GM23248 (cell line): ENCODE results near the gene SV2C. TPM values are rescaled to one million over a fixed set of nuclear protein-coding genes. Genes with fewer than 3 reads are reported as not detected.
"Not testable (repeated sequence)": the region's sequence is repeated elsewhere in the genome, so short reads cannot be mapped to it uniquely, and the experiment has no call there.

ENCODE experiments used
- DNase-seq: peaks from one replicate; pipeline ENCODE4 v3.0.0-alpha.2; 2015
- H2AFZ ChIP-seq: fragments of 200-600 bp; sonication (generic); 2 replicates; pipeline ENCODE4 v1.6.1; 2016; ENCODE audit warnings: antibody characterized with exemption
- H3F3A ChIP-seq: fragments of 200-600 bp; sonication (generic); 2 replicates; pipeline ENCODE4 v1.6.1; 2016; ENCODE audit warnings: mild to moderate bottlenecking, antibody characterized with exemption, mixed run types; ENCODE audit not compliant: insufficient read depth
- H3K27ac ChIP-seq: fragments of 200-600 bp; sonication (generic); 2 replicates; pipeline ENCODE4 v1.5.1; 2016; ENCODE audit warnings: mild to moderate bottlenecking
- H3K27me3 ChIP-seq: fragments of 200-600 bp; sonication (generic); replicated peaks from 2 replicates; pipeline ENCODE4 v1.6.1; 2016; ENCODE audit warnings: mild to moderate bottlenecking; ENCODE audit not compliant: insufficient read depth
- H3K36me3 ChIP-seq: fragments of 200-600 bp; sonication (generic); 2 replicates; pipeline ENCODE4 v1.6.1; 2016; ENCODE audit warnings: low read depth, mild to moderate bottlenecking
- H3K4me1 ChIP-seq: fragments of 200-600 bp; sonication (generic); 2 replicates; pipeline ENCODE4 v1.6.1; 2016; ENCODE audit warnings: mild to moderate bottlenecking; ENCODE audit not compliant: insufficient read depth
- H3K4me2 ChIP-seq: fragments of 200-600 bp; sonication (generic); one replicate; pipeline ENCODE4 v1.6.1; 2016; ENCODE audit warnings: mild to moderate bottlenecking; ENCODE audit not compliant: unreplicated experiment
- H3K4me3 ChIP-seq: fragments of 200-600 bp; sonication (generic); 2 replicates; pipeline ENCODE4 v1.5.1; 2016; ENCODE audit warnings: mild to moderate bottlenecking
- H3K79me2 ChIP-seq: fragments of 200-600 bp; sonication (generic); 2 replicates; pipeline ENCODE4 v1.6.1; 2016; ENCODE audit warnings: mild to moderate bottlenecking; ENCODE audit not compliant: insufficient read depth
- H3K9ac ChIP-seq: fragments of 200-600 bp; sonication (generic); 2 replicates; pipeline ENCODE4 v1.6.1; 2016; ENCODE audit warnings: mild to moderate bottlenecking
- H3K9me2 ChIP-seq: fragments of 200-600 bp; sonication (generic); 2 replicates; pipeline ENCODE4 v1.6.1; 2016; ENCODE audit warnings: mixed run types, mild to moderate bottlenecking, moderate library complexity; ENCODE audit not compliant: insufficient read depth
- H3K9me3 ChIP-seq: fragments of 200-600 bp; sonication (generic); one replicate; pipeline ENCODE4 v1.6.1; 2017; ENCODE audit warnings: low read depth
- H4K20me1 ChIP-seq: fragments of 200-600 bp; sonication (generic); 2 replicates; pipeline ENCODE4 v1.6.0; 2016; ENCODE audit not compliant: insufficient read depth
- EZH2 ChIP-seq: fragments of 200-600 bp; sonication (generic); IDR thresholded peaks from 2 replicates; pipeline ENCODE4 v1.6.1; 2018; ENCODE audit warnings: antibody characterized with exemption, mild to moderate bottlenecking; ENCODE audit not compliant: insufficient read depth, poor library complexity, severe bottlenecking
- EZH2phosphoT487 ChIP-seq: fragments of 200-600 bp; sonication (generic); IDR thresholded peaks from 2 replicates; pipeline ENCODE4 v1.6.1; 2018; ENCODE audit warnings: antibody characterized with exemption, moderate library complexity, mild to moderate bottlenecking, low read depth; ENCODE audit not compliant: insufficient read depth
- WGBS, 2 experiments: methylation state at CpG; one replicate each; pipeline ENCODE4 v1.1.6; 2015 to 2017; ENCODE audit warnings: low lambda C conversion rate in 2 of 2, low coverage in 1 of 2; ENCODE audit errors: missing lambda C conversion rate in 2 of 2; 5-methylcytosine and 5-hydroxymethylcytosine counted together
- in situ Hi-C: fragments of 300-500 bp; cut with MboI; formaldehyde crosslinking; loops from 2 replicates; pipeline ENCODE4 v1.15.0; 2020
- polyA plus RNA-seq: library from polyadenylated mRNA; unstranded; fragments of >200 nt; fragmentation: Nextera tagmentation; extraction: Ambion mirVana; gene quantifications from 2 replicates; pipeline ENCODE4 v1.2.1, GENCODE V29; 2016
- total RNA-seq: library from RNA; depleted of rRNA; stranded (reverse); fragments of >200 nt; shearing (Covaris generic); gene quantifications from 2 replicates; pipeline ENCODE4 v1.2.3, GENCODE V29; 2014; rRNA removed

Gene SV2C
- total RNA-seq (not detected in 2 replicates), polyA plus RNA-seq (0.03 TPM in 1 of 2 replicates, not detected in the other)

GRCh38 chr5:76082772-76083554, at the start of gene SV2C:
Gene SV2C (plus strand): TSS chr5:76083383. CDS start chr5:76131751, 48,368 bp downstream.
- no peaks in the 10 kb centered on the region for H3K4me1 ChIP-seq
- peaks cover 52% of the 10 kb centered on the region for H3K27me3 ChIP-seq
- in situ Hi-C loops, result no loop called here
- peak; percentile 44 for DNase-seq
- H3K9me2 ChIP-seq, result no peaks in the 10 kb centered on the region
- H3K36me3 ChIP-seq, result no peaks in the 10 kb centered on the region
- H3F3A ChIP-seq, result no peaks in the 10 kb centered on the region
- H3K4me3 ChIP-seq, result peak within 1 kb of the TSS; percentile 35
- TF ChIP-seq EZH2 (peak; percentile 30), EZH2phosphoT487 (0 out of 2 replicates have a peak, but pooled peaks have one; percentile 16)
- no peak within 1 kb of the TSS for H3K27ac ChIP-seq
- no peaks in the 10 kb centered on the region for H3K79me2 ChIP-seq
- WGBS, 2 experiments, result 1 to 2% methylated on average over 38 to 59 of the region's 63 CpGs
- H3K4me2 ChIP-seq, result peak within 1 kb of the TSS; percentile 26
- no peak within 1 kb of the TSS; the same call in 1 of the 2 replicates for H2AFZ ChIP-seq
- no peak within 1 kb of the TSS for H3K9ac ChIP-seq
- H3K9me3 ChIP-seq, result no peaks in the 10 kb centered on the region
- no peaks in the 10 kb centered on the region for H4K20me1 ChIP-seq

GRCh38 chr5:76037736-76038151, 45.4 kb upstream of the SV2C start:
- H3K4me3 ChIP-seq, H3K9me3 ChIP-seq, H3K4me1 ChIP-seq, H3K27ac ChIP-seq, DNase-seq, H2AFZ ChIP-seq, H3K9me2 ChIP-seq, H3K4me2 ChIP-seq, H3K27me3 ChIP-seq, H3K9ac ChIP-seq, H4K20me1 ChIP-seq, in situ Hi-C loops, H3F3A ChIP-seq, H3K36me3 ChIP-seq, H3K79me2 ChIP-seq: not testable (repeated sequence)
- WGBS, 2 experiments, result 7 to 9% methylated on average over 17 to 18 of the region's 18 CpGs

GRCh38 chr5:76038212-76038611, 45.0 kb upstream of the SV2C start:
- TF ChIP-seq EZH2 (no peak), EZH2phosphoT487 (no peak)
- H3K27me3 ChIP-seq, result no peaks in the 10 kb centered on the region
- H3K9ac ChIP-seq, result no peak overlapping the region
- H3K9me3 ChIP-seq, result no peaks in the 10 kb centered on the region
- no peaks in the 10 kb centered on the region for H4K20me1 ChIP-seq
- no peak overlapping the region for H2AFZ ChIP-seq
- no peaks in the 10 kb centered on the region for H3K4me1 ChIP-seq
- H3K9me2 ChIP-seq, result no peaks in the 10 kb centered on the region
- no peaks in the 10 kb centered on the region for H3F3A ChIP-seq
- no peak for DNase-seq
- H3K4me2 ChIP-seq, result no peak overlapping the region
- H3K79me2 ChIP-seq, result no peaks in the 10 kb centered on the region
- H3K36me3 ChIP-seq, result no peaks in the 10 kb centered on the region
- in situ Hi-C loops, result no loop called here
- no peak overlapping the region for H3K27ac ChIP-seq
- H3K4me3 ChIP-seq, result no peak overlapping the region

GRCh38 chr5:76040806-76041205, 42.4 kb upstream of the SV2C start:
- Histone ChIP-seq H3K79me2 (no peaks in the 10 kb centered on the region), H3K9me3 (no peaks in the 10 kb centered on the region), H3K9ac (no peak overlapping the region), H3K36me3 (no peaks in the 10 kb centered on the region), H3K4me2 (no peak overlapping the region), H3K27me3 (no peaks in the 10 kb centered on the region), H3K9me2 (no peaks in the 10 kb centered on the region), H3K27ac (no peak overlapping the region), H3K4me3 (no peak overlapping the region), H3F3A (no peaks in the 10 kb centered on the region), H3K4me1 (no peaks in the 10 kb centered on the region), H2AFZ (no peak overlapping the region), H4K20me1 (no peaks in the 10 kb centered on the region)
- WGBS, 2 experiments, result 22 to 31% methylated on average over 2 of the region's 2 CpGs
- no peak for TF ChIP-seq EZH2phosphoT487
- TF ChIP-seq EZH2, result no peak
- in situ Hi-C loops, result no loop called here
- DNase-seq, result no peak
